ENCODE results near the gene PASK. TPM values are rescaled to one million over a fixed set of nuclear protein-coding genes. Genes with fewer than 3 reads are reported as not detected.

The PASK gene
- total and polyA plus RNA-seq, 7 donors = 1.4 to 16.4 (median 4.4) TPM

DNA sequence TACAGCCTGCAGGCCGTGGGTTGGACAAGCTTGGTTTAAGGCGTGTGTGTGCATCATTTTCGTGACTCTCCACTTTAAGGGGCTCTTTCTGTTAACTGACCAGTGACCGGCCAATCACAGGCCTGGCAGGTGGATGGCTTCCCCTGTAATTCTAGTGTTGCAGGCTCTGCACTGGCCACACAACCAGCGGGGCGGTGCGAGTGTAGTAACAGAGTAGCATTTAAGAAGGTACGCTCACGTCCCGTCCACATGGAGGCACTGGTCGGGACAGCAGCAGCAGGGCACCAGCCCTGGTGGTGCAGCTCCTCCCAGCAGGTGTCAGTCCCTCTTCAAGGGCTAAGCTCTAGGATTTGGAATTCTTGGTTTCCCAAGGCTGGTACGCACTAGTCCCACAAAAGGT is 31.2 kb upstream of the PASK start:
- no peak for DNase-seq
- H3K27me3 ChIP-seq = no peaks in the 10 kb centered on the region
- 95% methylated on average over 12 of the region's 12 CpGs for WGBS, 2 donors
- no peak overlapping the region for H3K27ac ChIP-seq
- peaks cover 0 to 56% (median 13%) of the 10 kb centered on the region in 4 donors for H3K36me3 ChIP-seq
- TF ChIP-seq EP300 (IDR thresholded peaks at IDR 0.05) = no peak
- no peak for TF ChIP-seq POLR2A (IDR thresholded peaks at IDR 0.05)
- TF ChIP-seq, protein P1, sequence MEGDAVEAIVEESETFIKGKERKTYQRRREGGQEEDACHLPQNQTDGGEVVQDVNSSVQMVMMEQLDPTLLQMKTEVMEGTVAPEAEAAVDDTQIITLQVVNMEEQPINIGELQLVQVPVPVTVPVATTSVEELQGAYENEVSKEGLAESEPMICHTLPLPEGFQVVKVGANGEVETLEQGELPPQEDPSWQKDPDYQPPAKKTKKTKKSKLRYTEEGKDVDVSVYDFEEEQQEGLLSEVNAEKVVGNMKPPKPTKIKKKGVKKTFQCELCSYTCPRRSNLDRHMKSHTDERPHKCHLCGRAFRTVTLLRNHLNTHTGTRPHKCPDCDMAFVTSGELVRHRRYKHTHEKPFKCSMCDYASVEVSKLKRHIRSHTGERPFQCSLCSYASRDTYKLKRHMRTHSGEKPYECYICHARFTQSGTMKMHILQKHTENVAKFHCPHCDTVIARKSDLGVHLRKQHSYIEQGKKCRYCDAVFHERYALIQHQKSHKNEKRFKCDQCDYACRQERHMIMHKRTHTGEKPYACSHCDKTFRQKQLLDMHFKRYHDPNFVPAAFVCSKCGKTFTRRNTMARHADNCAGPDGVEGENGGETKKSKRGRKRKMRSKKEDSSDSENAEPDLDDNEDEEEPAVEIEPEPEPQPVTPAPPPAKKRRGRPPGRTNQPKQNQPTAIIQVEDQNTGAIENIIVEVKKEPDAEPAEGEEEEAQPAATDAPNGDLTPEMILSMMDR (IDR thresholded peaks at IDR 0.05) = no peak
- no peak for TF ChIP-seq POLR2AphosphoS5 (IDR thresholded peaks at IDR 0.05)
- H3K4me1 ChIP-seq = no peaks in the 10 kb centered on the region
- intact Hi-C loops (cut with DNase I) = no loop called here
- H3K4me3 ChIP-seq = no peak overlapping the region
- no peaks in the 10 kb centered on the region for H3K9me3 ChIP-seq

DNA sequence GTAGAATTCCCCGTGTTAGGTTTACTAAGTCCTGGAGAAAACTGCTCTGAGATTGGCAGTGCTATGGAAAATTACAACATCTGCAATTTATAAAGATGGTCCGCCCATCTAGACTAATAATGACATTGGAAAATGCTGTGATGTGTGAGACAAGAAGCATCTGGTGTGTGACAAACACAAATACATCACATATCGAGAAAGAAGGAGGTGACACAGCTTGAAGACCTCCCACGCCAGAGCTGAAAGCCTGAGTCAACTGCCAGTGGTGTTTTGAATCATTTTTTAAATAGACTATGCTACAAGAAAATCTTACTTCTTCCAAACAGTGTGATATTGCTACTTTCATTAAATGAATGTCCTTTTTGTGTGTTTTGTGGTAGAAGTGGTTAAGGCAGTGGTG is 30.6 kb upstream of the PASK start:
- TF ChIP-seq, protein P1 (IDR thresholded peaks at IDR 0.05) = no peak
- peak in 1 of 4 donors; percentile 5 for TF ChIP-seq POLR2AphosphoS5 (IDR thresholded peaks at IDR 0.05)
- no peak for DNase-seq
- no peaks in the 10 kb centered on the region for H3K9me3 ChIP-seq
- no peak overlapping the region for H3K4me3 ChIP-seq
- no peaks in the 10 kb centered on the region for H3K4me1 ChIP-seq
- WGBS, 2 donors = 84 to 89% methylated on average over 4 of the region's 4 CpGs
- H3K27me3 ChIP-seq = no peaks in the 10 kb centered on the region
- peaks cover under 1 to 62% (median 15%) of the 10 kb centered on the region in 4 donors for H3K36me3 ChIP-seq
- intact Hi-C loops (cut with DNase I) = no loop called here
- H3K27ac ChIP-seq = peak overlapping the region in 2 of 4 donors; percentile 11 to 30

DNA sequence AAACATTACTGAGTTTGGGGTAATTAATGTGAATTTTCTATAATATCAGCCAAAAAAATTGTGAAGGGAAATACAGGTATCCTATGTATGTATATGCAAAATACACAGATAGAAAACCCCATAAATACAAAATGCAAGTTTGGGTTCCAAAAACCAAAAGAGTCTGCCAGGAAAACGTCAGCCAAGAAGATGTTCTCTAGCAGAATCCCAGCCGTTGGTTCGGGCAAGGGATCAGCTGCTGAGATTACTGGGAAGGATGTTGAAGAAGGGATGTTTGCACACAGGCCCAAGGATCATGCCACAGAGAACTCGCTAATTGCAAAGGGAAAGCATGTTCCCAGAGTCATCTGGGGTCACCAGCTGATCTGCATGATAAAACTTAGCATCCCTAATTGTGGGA is 29.7 kb upstream of the PASK start:
- H3K27me3 ChIP-seq = no peaks in the 10 kb centered on the region
- H3K36me3 ChIP-seq = peaks cover 5 to 66% (median 18%) of the 10 kb centered on the region in 4 donors
- no peaks in the 10 kb centered on the region for H3K4me1 ChIP-seq
- intact Hi-C loops (cut with DNase I) = no loop called here
- TF ChIP-seq POLR2A (IDR thresholded peaks at IDR 0.05) = no peak
- TF ChIP-seq, protein P1 (IDR thresholded peaks at IDR 0.05) = no peak
- TF ChIP-seq POLR2AphosphoS5 (IDR thresholded peaks at IDR 0.05) = no peak
- no peak for TF ChIP-seq EP300 (IDR thresholded peaks at IDR 0.05)
- H3K4me3 ChIP-seq = no peak overlapping the region
- H3K9me3 ChIP-seq = no peaks in the 10 kb centered on the region
- DNase-seq = no peak
- peak overlapping the region in 2 of 4 donors; percentile 11 to 30 for H3K27ac ChIP-seq
- WGBS, 2 donors = 69 to 91% methylated on average over 4 of the region's 4 CpGs

DNA sequence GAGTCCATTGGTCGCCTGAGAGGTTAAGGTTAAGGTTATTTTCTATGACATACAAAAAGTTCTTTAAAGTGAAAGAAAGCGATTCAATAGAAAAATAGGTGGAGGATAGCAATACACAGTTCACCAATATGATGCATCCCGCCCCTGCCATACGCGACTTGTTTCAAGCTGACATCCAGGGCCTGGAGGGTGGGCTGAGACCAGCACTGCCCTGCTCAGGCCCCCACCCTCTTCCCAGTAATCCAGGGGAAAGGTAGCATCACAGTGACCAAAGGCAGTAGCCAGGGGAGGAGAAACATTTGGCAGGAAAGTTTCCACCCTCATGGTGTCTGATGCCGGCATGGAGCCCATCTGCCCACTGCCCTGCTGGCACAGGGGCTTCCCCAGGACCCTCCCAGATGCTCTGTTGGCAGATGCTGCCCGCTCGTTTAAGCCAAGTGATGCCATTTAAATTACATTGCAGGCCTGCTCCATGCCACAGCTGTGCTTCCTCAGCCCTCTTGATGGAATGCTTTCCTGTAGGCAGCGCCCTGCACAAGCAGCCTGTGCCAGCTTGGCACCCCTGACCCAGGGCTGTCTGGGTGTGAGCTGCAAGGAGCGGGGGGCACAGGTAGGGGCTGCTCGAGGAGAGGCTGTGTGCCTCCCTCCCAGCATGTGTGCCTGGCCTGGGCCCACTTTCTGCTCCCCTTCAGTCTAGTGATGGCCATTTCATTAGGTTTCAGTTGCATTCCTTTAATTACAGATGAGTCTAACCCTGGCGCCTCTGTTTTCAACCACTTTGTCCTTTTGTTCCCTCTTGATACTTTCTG is 28.5 kb upstream of the PASK start:
- Histone ChIP-seq H3K9me3 (no peaks in the 10 kb centered on the region), H3K36me3 (peaks cover 5 to 55% (median 18%) of the 10 kb centered on the region in 4 donors), H3K27ac (no peak overlapping the region), H3K4me3 (no peak overlapping the region), H3K4me1 (no peaks in the 10 kb centered on the region), H3K27me3 (no peaks in the 10 kb centered on the region)
- no peak for DNase-seq
- 95 to 97% methylated on average over 12 of the region's 12 CpGs for WGBS, 2 donors
- intact Hi-C loops (cut with DNase I) = no loop called here
- TF ChIP-seq, protein P1 (IDR thresholded peaks at IDR 0.05) = no peak
- TF ChIP-seq POLR2A (IDR thresholded peaks at IDR 0.05) = no peak
- no peak for TF ChIP-seq POLR2AphosphoS5 (IDR thresholded peaks at IDR 0.05)

All from sigmoid colon (tissue), 7 donors.